Measurements from ENCODE around the gene CD7.

The CD7 gene

GRCh38 chr17:82314012-82314726 lies 3.2 kb downstream of the CD7 start:
- DNase-seq = no peak

DNA sequence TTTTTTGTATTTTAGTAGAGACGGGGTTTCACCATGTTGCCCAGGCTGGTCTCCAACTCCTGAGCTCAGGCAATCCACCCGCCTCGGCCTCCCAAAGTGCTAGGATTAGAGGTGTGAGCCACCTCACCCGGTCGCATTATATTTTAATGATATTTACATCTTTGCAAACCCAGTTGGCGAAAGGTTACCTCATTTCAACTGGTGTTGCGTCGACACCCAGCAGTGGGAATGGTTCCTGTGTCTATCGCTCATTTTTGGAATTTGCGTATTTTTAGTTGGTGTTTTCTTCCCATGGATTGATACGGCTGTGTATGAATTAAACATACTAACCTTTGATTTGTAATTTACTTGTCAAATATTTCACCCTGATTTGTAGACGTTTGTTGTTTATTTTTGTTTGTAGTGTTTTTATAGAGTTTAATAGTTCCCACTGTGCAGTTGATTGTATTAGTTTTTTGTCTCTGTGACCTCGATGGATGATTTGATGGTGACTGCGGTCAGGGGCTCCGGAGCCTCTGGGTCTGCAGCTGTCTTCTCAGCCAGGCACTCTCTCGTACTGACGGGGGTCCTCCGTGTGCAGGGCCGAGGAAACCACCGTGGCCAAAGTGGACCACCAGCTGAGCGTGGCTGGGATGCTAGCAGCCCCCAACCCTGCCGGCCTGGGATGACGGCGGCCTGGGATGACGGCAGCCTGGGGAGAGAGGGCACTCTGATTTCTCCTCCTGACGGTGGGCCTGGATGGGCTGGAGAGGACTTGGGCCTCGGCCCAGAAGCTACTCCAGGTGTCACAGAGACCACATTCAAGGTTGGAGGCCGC lies 4.0 kb downstream of the CD7 start:
- DNase-seq = no peak

GRCh38 chr17:82311971-82312370 lies 5.4 kb downstream of the CD7 start:
- no peak for DNase-seq

GRCh38 chr17:82310877-82311276 lies 6.5 kb downstream of the CD7 start:
- DNase-seq = no peak

DNA sequence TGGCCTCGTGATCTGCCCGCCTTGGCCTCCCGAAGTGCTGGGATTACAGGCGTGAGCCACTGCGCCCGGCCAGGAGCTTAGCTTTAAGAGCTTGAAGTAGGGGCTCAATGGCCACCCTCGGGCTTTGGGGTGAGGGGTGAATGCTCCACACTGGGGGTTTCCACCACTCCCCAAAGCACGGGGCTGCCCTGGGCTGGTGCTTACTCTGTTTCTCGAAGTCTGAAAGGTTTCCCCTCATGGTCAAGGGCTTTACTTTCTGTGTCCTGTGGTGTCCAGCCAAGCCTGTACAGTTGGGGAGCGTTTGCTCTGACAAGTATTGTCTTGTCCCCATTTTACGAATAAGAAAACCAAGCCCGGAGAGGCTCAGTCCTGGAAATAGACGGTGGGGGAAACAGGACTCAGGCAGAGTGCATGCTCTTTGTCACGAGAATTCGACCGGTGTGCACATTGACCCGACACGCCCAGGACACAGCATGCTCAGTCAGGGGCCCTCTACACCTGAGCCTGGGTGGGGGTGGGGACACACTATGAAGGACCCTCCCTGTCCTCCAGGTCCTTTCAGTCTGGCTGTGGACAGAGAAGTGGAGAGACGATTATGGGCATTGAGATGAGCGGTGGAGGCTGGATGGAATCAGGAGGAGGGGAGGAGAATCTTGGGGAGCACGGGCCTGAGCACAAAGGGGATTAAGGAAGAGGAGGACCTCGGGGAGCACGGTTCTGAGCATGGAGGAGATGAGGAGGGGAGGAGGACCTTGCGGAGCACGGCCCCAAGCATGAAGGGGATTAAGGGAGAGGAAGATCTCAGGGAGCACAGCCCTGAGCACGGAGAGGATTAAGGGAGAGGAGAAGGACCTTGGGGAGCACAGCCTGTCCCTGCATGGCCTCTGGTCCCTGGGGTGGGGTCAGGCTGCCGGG lies 7.5 kb downstream of the CD7 start:
- DNase-seq = no peak

DNA sequence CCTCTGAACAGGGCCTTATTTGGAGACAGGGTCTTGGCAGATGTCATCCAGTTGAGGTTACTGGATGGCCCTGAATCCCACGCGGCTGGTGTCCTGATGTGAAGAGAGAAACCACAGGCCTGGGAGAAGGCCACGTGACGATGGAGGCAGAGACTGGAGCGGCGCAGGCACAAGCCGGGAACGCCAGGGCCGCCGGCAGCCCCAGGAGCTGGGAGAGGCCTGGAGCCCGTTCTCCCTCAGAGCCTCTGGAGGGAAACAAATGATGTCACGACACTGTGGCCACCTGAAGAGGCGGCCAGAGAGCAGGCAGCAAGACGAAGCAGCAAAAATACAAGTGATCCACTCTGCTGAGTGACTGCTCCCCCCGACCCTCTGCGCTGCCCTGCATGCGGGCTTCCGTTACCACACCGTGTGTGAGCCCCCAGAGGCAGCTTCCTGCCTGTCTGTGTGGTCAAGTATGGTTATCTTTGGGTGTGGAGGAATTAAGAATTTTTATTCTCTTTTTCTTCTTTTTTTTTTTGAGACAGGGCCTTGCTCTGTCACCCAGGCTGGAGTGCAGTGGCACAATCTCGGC lies 11.6 kb downstream of the CD7 start:
- no peak for DNase-seq

- DNase-seq = no peak
These were observed 12.3 kb downstream of the CD7 start for GRCh38 chr17:82304826-82305726.

DNA sequence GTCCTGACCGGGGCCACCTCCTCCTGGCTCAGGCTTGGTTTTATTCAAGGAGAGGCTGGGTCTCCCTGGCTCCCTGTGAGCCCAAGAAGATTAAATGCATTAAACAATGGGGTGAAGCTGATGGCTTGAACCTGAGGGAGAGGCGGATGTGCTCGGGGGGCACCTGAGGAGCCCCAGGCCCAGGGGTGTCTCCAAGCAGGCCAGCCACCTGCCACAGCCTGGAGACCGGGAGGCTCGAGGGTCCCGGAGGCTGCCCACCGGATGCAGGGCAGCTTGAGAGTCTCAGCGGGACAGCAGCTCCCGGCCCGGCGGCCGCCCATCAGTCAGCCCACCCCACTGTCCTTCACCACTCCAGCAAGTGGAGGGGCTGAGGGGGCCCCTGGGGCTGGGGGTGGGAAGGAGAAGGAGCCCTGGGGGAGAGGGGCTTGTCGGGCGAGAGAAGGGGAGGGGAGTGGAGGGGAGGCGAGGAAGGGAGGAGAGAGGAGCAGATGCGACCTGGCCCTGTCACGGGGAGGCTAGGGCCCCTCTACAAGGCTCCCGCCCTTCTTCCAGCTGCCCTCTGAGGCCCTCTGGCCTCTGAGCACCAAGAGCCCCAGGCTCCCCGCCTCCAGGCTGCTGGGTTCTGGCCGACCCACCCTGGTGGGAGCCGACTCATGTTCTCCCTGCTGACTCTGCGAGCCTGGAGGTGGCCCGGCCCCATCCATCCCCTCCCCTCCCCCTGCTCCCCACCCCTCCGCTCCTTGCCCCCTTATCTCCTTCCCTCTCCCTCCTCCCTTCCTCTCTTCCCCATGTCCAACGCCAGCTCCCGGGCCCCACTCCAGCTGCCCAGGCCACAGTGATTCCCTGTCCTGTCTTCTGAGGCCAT lies 13.2 kb downstream of the CD7 start:
- no peak for DNase-seq

- DNase-seq = no peak
These were observed 14.1 kb downstream of the CD7 start for GRCh38 chr17:82302991-82303943.

DNA sequence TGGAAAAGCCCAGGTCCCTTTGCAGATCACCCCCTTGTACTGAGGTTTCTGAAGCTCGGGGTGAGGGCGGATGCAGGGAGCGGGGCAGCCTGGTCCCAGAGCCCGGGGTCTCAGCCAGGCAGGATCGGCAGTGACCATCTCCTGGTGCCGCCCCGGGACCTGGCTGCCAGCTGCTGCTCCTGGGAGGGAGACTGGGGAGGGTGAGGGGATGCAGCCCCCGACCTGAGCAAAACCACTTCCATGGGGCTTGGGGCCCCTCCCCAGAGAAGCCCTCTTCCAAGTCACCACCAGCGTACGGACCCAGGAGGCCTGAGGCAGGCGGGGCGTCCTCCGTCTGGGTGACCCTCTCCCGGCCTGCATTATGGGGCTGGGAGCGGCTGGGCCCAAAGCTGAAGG lies 14.8 kb downstream of the CD7 start:
- DNase-seq = no peak

DNA sequence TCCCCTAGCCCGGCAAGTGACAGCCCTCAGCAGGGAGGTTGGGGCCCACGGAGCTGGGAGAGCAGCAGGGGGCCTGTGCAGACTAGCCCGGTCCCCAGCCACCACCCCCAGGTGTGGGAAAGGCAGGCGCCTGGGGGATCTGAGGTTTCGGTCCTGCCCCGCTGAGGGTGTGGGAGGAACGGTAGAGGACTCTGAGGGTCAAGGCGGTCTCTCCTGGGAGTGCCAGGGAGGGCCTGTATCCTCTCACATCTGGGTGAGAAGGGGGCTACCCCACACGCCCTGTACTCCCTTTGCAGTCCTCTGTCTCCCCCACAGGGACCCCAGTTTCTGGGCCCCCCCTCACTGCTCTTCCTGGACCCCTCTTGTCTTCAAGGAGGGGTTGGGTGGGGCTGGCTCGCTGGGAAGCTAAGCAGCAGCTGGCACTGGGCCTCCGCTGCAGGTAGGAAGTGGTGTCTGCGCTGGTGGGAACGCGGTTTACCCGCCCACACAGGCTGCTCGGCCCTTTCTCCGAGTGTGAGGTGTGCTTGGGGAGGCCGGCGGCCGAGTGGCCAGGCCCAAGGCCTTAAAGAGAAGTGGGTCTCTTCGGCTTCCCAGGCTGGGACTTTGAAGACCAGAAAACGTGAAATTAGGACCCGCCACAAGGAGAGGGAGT lies 15.4 kb downstream of the CD7 start:
- no peak for DNase-seq

GRCh38 chr17:82301300-82301915 lies 16.0 kb downstream of the CD7 start:
- DNase-seq = no peak

GRCh38 chr17:82300707-82301270 lies 16.6 kb downstream of the CD7 start:
- DNase-seq = no peak

DNA sequence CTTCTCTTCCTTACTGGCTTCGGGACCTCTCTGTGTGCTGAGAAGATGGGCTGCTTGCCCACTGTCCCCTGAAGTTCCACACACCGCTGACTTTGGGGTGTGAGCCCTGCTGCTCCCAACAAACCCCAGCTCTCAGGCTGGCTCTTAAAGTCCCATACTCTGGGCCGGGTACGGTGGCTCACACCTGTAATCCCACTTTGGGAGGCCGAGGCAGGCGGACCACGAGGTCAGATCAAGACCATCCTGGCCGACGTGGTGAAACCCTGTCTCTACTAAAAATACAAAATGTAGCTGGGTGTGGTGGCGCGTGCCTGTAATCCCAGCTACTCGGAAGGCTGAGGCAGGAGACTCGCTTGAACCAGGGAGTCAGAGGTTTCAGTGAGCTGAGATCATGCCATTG lies 17.2 kb downstream of the CD7 start:
- no peak for DNase-seq

DNA sequence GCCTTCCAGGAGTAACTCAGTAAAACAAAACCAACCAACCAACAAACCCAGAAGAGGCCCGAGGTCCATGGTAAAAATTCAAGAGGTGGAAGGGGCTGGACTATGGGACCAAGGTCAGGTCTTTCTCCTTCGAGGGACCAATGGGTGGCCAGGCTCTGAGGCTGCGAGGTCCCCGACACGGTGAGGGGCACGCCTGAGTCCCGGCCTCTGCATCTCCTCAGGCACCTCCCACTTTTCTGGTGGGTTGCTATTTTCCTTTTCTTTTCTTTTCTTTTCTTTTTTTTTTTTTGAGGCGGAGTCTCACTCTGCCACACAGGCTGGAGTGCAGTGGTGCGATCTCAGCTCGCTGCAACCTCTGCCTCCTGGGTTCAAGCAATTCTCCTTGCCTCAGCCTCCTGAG lies 18.0 kb downstream of the CD7 start:
- no peak for DNase-seq

DNA sequence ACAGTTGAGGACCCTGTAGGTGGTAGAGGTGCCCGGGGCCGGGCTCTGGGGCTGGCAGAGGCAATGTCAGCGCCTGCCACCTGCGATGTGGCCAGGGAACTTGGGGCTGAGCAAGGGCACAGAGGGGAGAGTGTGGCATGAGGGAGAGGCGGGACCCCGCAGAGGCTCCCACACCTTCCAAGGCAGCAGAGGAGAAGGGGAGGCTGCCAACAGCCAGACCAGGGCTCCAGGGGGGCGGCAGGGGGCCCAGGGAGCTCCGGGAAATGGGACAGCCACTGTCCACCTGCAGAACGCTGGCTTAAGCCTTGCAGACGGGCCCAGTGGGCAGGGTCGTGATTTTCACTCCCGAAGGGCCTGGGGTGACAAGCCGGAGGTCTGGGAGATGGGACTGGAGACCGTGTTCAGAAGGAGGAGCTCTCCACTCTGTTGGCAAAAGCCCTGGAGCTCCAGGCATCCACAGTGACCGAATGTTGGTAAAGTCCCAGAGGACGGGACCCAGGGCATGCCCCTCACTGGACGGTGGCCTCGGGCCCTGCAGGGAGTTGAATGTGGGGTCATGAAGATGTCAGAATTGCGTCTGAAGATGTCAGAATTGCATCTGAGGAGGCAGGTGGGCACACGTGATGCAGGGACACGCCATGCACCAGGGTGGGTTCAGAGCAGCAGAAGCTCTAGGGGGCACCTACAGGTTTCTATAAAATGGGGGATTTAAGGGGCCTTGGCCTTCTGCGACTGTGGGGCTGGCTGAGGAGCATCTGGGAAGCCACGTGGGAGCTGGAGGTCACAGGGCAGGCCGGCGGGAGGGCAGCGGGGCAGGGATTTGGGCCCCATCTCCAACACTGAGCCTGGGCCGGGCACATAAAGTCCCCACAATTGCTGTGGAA lies 18.6 kb downstream of the CD7 start:
- no peak for DNase-seq
